SJCRH30 (cell line): Measurements from ENCODE around the gene CLDN16. TPM values are rescaled to one million over a fixed set of nuclear protein-coding genes. Genes with fewer than 3 reads are reported as not detected.
A peak's percentile ranks its signal among the peaks of the same experiment; 100 is the strongest.

Source experiments
- DNase-seq, 2 experiments: peaks; one replicate each; pipeline ENCODE4 v3.0.0-alpha.2; 2015 to 2020
- H3K27ac ChIP-seq: fragments of 250-450 bp; sonication (Bioruptor Pico); 2 replicates; pipeline ENCODE4 v1.5.1; 2020; ENCODE audit warnings: mild to moderate bottlenecking, moderate library complexity
- H3K27me3 ChIP-seq: fragments of 250-450 bp; sonication (Bioruptor Pico); 2 replicates; pipeline ENCODE4 v1.5.1; 2020; ENCODE audit warnings: mild to moderate bottlenecking, moderate library complexity
- H3K36me3 ChIP-seq: fragments of 250-450 bp; sonication (Bioruptor Pico); 2 replicates; pipeline ENCODE4 v1.5.1; 2020; ENCODE audit warnings: mild to moderate bottlenecking, moderate library complexity
- H3K4me1 ChIP-seq: fragments of 250-450 bp; sonication (Bioruptor Pico); 2 replicates; pipeline ENCODE4 v1.5.1; 2020; ENCODE audit warnings: mild to moderate bottlenecking, moderate library complexity
- H3K4me3 ChIP-seq: fragments of 250-450 bp; sonication (Bioruptor Pico); 2 replicates; pipeline ENCODE4 v1.5.1; 2020; ENCODE audit warnings: mild to moderate bottlenecking, moderate library complexity
- H3K9me3 ChIP-seq: fragments of 250-450 bp; sonication (Bioruptor Pico); replicated peaks from 2 replicates; pipeline ENCODE4 v1.5.1; 2020; ENCODE audit warnings: mild to moderate bottlenecking, moderate library complexity
- total RNA-seq: library from RNA; depleted of rRNA; stranded (reverse); fragments of >200 nt; shearing (Covaris generic); gene quantifications from 2 replicates; pipeline ENCODE4 v1.2.3, GENCODE V29; 2014

CLDN16 gene
- total RNA-seq, 1 experiment from 2014 or later, result not detected

DNA sequence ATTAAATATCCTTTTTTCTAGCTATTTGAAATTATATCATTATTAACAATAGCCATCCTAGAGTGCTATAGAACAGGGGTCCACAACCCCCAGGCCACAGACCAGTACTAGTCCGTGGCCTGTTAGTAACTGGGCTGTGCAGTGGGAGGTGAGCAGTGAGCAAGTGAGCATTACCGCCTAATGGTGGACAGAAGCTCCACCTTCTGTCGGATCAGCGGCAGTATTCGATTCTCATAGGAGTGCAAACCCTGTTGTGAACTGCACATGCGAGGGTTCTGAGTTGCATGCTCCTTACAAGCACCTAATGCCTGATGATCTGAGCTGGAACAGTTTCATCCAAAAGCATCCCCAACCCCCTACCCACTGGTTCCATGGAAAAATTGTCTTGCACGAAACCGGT, 11.7 kb downstream of the CLDN16 start:
- H3K27me3 ChIP-seq, result no peaks in the 10 kb centered on the region
- H3K4me1 ChIP-seq, result no peaks in the 10 kb centered on the region
- no peak overlapping the region for H3K27ac ChIP-seq
- no peaks in the 10 kb centered on the region for H3K36me3 ChIP-seq
- no peak overlapping the region for H3K4me3 ChIP-seq
- H3K9me3 ChIP-seq, result no peaks in the 10 kb centered on the region
- no peak for DNase-seq

DNA sequence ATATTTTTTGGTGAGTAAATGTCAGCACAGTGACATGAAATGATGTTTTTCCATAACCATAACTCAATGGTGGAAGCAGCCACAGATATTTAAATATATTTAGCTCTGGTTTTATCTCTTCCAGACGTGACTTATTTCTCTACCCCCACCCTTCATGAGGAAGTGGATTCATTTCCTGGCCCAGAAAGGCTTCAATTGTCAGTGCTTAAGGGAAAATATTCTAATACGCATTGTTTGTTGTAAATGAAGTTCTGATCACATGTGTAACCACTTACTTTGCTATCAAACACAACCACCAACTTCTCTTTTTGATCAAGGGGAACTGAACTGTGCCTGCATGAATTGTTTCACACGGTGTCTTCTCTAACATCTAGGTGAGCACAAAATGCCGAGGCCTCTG, 14.0 kb downstream of the CLDN16 start:
- Histone ChIP-seq H3K9me3 (no peaks in the 10 kb centered on the region), H3K27ac (no peak overlapping the region), H3K4me1 (no peaks in the 10 kb centered on the region), H3K36me3 (no peaks in the 10 kb centered on the region), H3K27me3 (no peaks in the 10 kb centered on the region), H3K4me3 (no peak overlapping the region)
- no peak for DNase-seq

DNA sequence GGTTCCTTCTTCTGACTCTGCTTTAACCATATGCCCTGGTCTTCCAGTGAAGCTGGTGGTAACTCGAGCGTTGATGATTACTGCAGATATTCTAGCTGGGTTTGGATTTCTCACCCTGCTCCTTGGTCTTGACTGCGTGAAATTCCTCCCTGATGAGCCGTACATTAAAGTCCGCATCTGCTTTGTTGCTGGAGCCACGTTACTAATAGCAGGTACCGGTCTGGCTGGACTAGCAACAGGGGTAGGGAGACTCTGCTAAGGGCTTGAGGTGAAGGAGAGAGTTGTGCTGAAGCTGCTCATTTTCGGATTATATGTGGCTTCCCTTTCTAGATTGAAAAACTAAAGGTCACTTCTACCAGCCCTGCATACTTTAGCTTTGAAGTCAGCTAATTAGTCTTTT, 16.8 kb downstream of the CLDN16 start:
- no peaks in the 10 kb centered on the region for H3K4me1 ChIP-seq
- DNase-seq, result no peak

DNA sequence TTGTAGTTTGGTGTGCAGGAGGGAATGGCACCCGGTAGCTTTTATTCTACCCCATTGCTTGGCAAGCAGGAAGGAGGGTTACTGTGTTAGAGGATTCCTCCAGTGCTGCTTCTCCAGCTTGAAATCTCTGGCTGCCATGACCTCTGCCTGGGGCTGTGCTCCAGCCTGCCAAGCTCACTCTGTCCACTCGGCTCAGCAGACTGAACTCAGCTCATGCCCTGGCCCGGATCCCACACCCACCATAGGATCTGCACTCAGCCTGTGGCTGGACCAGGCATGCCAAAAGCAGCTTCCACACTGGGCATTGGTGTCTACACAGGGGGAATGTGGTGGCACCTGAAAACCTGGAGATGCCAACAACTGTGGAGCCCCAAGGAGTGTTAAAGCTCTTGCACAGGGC, 26.3 kb downstream of the CLDN16 start:
- H3K27ac ChIP-seq, result no peak overlapping the region
- no peaks in the 10 kb centered on the region for H3K9me3 ChIP-seq

More for the DNA sequence above, 16.8 kb downstream of the CLDN16 start:
- H3K27ac ChIP-seq, result no peak overlapping the region
- no peak overlapping the region for H3K4me3 ChIP-seq
- H3K27me3 ChIP-seq, result no peaks in the 10 kb centered on the region
- H3K9me3 ChIP-seq, result no peaks in the 10 kb centered on the region
- H3K36me3 ChIP-seq, result no peaks in the 10 kb centered on the region

DNA sequence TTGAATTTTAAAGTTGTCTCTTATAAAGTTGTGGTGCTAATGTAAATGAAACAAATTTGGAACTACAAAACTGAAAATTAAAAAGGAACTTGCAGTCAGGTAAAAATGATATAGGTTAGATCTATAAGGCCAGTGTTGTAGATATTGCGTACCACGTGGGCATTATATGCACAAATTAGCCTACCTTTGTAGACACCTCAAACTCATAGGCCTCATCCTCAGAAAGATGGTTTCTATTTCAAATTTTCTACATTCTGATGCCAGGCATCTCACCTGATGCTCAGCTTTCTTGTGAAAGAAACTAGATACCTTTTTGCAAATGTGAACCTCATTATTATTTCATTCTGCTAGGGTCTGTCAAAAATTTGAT, 36.1 kb downstream of the CLDN16 start:
- Histone ChIP-seq H3K27ac (no peak overlapping the region), H3K4me3 (no peak overlapping the region), H3K4me1 (no peaks in the 10 kb centered on the region), H3K9me3 (no peaks in the 10 kb centered on the region), H3K36me3 (no peaks in the 10 kb centered on the region), H3K27me3 (no peaks in the 10 kb centered on the region)
- no peak for DNase-seq

More for the DNA sequence above, 26.3 kb downstream of the CLDN16 start:
- Histone ChIP-seq H3K4me3 (no peak overlapping the region), H3K4me1 (no peaks in the 10 kb centered on the region), H3K36me3 (no peaks in the 10 kb centered on the region), H3K27me3 (no peaks in the 10 kb centered on the region)
- no peak for DNase-seq

DNA sequence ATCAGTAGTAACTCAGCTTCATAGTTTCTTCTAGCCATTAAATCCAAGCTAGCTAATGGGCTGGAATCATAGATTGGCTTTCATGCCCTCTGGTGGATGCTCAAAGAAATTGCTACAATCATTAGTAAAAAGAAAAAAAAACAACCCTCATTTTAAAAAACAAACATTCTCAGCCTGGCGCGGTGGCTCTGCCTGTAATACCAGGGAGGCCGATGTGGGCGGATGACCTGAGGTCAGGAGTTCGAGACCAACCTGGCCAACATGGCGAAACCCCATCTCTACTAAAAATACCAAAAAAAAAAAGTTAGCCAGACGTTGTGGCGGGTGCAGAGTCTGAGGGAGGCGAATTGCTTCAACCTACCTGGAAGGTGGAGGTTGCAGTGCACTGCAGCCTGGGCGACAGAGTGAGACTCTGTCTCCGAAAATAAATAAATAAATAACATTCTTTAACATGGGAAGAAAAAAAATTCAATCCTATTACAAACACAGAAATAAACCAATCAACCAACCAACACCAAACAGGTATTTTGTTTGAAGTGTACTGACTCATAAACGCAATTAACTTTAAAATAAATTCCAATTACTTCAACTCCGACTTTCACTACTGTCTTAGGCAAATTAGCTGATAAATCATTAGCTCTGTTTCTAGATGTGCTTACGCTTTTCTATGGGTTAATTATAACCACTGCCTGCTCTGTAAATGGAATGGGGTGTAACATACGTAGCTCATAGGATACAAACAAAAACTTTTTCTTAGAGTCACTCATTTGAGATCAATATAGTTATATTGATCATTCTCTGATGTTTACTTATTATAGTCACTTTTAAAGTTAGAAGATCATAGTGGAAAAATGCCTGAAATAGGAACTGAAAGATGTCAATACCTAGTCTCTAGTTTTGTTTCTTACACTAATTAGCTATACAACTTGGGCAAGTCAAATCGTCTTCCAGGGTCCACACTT, 36.8 kb downstream of the CLDN16 start:
- Histone ChIP-seq H3K9me3 (no peaks in the 10 kb centered on the region), H3K27ac (no peak overlapping the region), H3K27me3 (no peaks in the 10 kb centered on the region), H3K4me3 (no peak overlapping the region), H3K4me1 (no peaks in the 10 kb centered on the region), H3K36me3 (no peaks in the 10 kb centered on the region)
- peak; percentile 32 to 67 for DNase-seq

DNA sequence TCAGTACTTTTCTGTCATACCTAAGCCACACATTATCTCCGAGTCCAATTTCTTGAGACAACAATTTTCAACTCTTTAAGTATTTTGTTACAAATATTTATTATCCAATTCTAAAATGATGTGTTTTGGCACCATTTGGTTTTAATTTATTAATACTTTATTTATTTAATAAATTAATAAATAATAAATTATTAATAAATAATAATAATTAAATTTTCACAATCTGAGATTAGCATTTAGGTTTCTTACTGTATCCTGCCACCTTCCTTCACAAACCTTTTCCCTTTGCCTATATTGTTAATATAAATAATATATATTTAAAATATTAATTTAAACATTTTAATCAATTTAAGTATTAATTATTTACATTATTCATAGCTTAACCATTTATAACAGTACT, 37.9 kb downstream of the CLDN16 start:
- no peak for DNase-seq
- Histone ChIP-seq H3K36me3 (no peaks in the 10 kb centered on the region), H3K4me1 (no peaks in the 10 kb centered on the region), H3K27ac (no peak overlapping the region), H3K4me3 (no peak overlapping the region), H3K9me3 (no peaks in the 10 kb centered on the region), H3K27me3 (no peaks in the 10 kb centered on the region)

DNA sequence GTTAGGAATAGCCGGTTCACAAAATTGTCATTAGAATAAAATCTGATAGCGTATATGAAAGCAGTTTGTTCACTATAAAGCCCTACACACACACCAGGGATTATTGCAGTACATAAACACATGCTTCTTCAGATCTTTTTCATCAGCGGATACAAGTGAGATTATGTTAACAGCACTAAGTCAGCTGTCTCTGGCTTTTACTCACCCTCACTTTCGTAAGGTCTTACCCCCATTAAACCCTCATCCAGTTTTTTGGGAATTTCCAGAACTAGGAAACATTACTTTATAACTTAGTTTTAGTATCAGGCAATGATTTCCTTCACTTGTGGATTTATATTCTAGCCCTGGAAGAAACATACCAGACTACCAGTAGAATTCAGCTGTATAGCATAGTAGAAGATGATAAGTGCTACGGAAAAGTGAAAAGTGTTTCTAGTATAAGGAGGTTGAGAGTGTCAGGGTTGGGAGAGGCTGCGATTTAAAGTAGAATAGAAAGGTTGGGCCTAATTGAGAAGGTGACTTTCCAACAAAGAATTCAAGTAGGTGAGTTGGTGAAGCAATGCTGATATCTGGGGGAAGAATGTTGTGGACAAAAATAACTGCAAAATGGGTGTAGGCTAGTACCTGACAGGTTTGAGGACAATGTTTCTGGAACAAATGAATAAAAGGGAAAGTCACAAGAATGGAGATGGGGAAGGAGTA, 39.0 kb downstream of the CLDN16 start:
- H3K4me1 ChIP-seq, result no peaks in the 10 kb centered on the region
- no peaks in the 10 kb centered on the region for H3K27me3 ChIP-seq
- H3K9me3 ChIP-seq, result no peaks in the 10 kb centered on the region
- no peaks in the 10 kb centered on the region for H3K36me3 ChIP-seq
- H3K27ac ChIP-seq, result no peak overlapping the region
- H3K4me3 ChIP-seq, result no peak overlapping the region
- DNase-seq, result no peak

DNA sequence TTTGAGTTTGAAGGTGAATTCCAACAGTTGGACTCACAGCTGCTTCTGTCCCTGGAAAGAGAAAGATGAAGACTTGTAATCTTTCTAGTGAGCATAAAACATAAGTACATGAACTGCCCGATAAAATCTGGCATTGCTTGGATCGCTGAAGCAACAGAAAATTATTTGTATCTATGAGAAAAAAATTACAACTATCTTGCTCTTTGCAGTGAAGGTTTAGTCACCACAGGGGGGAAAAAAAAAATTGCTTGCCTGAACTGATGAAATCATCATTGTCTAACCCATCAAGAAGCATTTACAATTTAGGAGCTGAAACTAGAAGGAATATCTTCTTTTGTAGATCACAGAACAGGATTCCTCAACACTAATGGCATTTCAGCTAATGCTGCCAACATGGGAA, 41.7 kb downstream of the CLDN16 start:
- no peak overlapping the region for H3K4me3 ChIP-seq
- no peaks in the 10 kb centered on the region for H3K36me3 ChIP-seq
- H3K4me1 ChIP-seq, result no peaks in the 10 kb centered on the region
- DNase-seq, result no peak
- no peaks in the 10 kb centered on the region for H3K27me3 ChIP-seq
- no peaks in the 10 kb centered on the region for H3K9me3 ChIP-seq
- no peak overlapping the region for H3K27ac ChIP-seq

DNA sequence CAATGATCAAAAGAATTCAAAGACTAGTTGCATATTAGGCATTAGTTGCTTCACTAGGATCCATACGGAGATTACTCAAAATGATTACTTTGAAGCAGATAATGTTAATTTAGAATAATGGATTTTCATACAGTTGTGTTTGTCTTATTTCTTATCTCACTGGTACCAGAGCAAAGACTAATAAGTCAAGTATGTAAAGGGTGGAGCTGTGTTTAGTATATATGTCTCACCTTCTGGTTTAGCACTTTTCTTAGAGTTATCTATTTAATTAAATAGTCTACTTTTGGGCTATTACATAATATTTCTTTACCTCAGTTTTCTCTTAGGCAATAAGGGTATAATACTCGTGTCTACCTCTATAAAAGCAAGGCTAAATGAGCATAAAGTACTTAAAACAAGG, 42.9 kb downstream of the CLDN16 start:
- H3K27ac ChIP-seq, result no peak overlapping the region
- no peaks in the 10 kb centered on the region for H3K9me3 ChIP-seq
- no peak for DNase-seq
- H3K27me3 ChIP-seq, result no peaks in the 10 kb centered on the region
- H3K4me1 ChIP-seq, result no peaks in the 10 kb centered on the region
- no peak overlapping the region for H3K4me3 ChIP-seq
- H3K36me3 ChIP-seq, result no peaks in the 10 kb centered on the region

DNA sequence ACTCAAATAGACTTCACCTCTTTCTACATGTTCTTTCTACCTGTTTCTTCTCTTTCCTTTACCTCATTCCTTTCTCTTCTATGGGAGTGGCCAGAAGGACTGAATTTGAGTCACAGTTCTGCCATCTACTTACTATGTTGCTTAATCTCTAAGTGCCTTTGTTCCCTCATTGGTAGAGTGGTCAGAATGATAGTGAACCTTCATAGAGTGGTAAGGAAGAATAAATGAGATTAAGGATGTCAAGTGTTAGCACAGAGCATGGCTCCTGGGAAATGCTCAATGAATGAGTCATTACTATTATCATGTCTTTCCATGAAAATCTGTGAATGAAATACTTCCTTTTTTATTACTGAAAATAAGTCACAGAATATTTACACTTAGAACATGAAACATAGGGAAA, 44.3 kb downstream of the CLDN16 start:
- no peak for DNase-seq
- no peaks in the 10 kb centered on the region for H3K4me1 ChIP-seq
- H3K9me3 ChIP-seq, result no peaks in the 10 kb centered on the region
- no peaks in the 10 kb centered on the region for H3K36me3 ChIP-seq
- no peaks in the 10 kb centered on the region for H3K27me3 ChIP-seq
- no peak overlapping the region for H3K4me3 ChIP-seq
- H3K27ac ChIP-seq, result no peak overlapping the region

DNA sequence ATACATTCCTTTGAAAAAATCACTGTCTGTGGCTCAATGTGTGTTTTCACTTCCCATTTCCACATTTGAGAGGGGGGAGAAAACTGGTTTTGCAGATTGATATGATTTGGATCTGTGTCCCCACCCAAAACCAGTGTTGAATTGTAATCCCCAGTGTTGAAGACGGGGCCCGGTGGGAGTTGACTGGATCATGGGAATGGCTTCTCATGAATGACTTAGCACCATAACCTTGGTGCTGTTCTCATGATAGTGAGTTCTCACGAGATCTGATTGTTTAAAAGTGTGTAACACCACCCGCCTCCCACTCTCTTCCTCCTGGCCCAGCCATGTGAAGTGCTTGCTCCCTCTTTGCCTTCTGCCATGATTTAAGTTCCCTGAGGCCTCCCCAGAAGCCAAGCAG, 45.7 kb downstream of the CLDN16 start:
- H3K9me3 ChIP-seq, result no peaks in the 10 kb centered on the region
- no peaks in the 10 kb centered on the region for H3K4me1 ChIP-seq
- H3K4me3 ChIP-seq, result no peak overlapping the region
- H3K27ac ChIP-seq, result no peak overlapping the region
- H3K36me3 ChIP-seq, result no peaks in the 10 kb centered on the region
- DNase-seq, result no peak
- H3K27me3 ChIP-seq, result no peaks in the 10 kb centered on the region

DNA sequence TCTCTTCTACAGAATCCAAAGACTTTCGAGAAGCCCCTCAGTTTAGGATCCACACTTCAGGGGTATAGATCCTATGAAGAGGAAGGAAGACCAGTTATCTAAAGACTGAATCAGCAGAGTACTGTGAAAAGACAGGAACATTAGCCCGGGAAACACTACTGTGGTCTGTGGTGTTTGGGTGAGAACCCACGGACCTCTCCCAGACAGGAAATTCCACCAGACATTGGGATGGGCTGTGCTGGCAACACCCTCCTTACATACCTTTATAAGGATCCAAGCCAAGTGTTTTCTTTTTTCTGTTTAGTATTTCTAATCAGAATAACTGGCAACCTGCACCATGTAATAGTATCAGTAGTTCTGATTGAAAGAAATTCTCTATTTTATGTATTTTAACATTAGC, 47.7 kb downstream of the CLDN16 start:
- H3K4me1 ChIP-seq, result no peaks in the 10 kb centered on the region
- no peak for DNase-seq
- no peaks in the 10 kb centered on the region for H3K9me3 ChIP-seq
- no peak overlapping the region for H3K27ac ChIP-seq
- H3K27me3 ChIP-seq, result no peaks in the 10 kb centered on the region
- no peak overlapping the region for H3K4me3 ChIP-seq
- no peaks in the 10 kb centered on the region for H3K36me3 ChIP-seq

DNA sequence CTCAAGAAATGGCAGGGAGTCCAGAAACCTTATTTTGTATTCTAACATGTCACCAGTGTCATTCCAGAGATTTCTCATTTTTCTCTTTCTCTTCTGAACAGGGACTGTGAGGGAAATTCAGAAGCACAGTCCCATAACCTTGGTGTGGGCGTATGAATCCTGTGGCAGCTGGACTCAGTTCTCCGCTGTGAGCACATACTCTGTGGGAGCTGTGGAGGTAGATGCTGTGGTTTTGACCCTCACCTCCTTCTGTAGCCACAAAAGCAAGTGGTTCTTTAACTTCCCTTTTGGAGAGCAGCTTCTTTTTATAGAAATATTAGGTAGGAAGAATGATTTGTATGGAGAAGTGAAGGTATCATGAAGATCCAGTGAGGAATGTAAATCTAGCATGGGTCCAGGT, 48.4 kb downstream of the CLDN16 start:
- Histone ChIP-seq H3K36me3 (no peaks in the 10 kb centered on the region), H3K4me3 (no peak overlapping the region), H3K9me3 (no peaks in the 10 kb centered on the region), H3K27ac (no peak overlapping the region), H3K27me3 (no peaks in the 10 kb centered on the region), H3K4me1 (no peaks in the 10 kb centered on the region)
- DNase-seq, result no peak

DNA sequence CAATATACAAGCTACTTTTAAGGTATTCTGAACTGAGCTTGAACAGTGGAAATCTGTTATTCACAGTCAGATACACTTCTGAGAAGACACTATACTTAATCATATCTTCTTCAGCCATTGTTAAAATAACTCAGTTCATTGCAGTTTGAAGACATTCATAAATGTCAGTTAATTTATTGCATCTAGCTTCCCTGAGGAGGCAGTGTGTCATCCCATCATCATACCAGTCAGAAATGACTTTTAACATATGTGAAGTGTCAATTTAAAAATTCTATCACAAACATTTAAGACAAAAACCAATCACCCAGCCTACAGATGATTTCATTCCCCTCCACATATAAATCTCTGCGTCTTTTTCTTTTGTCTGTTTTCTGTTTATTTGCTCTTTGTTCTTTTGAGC, 54.3 kb downstream of the CLDN16 start:
- Histone ChIP-seq H3K36me3 (no peaks in the 10 kb centered on the region), H3K4me3 (no peak overlapping the region), H3K27me3 (no peaks in the 10 kb centered on the region), H3K9me3 (no peaks in the 10 kb centered on the region), H3K4me1 (no peaks in the 10 kb centered on the region), H3K27ac (no peak overlapping the region)
- no peak for DNase-seq
